Measurements from ENCODE around the gene ITGA11. TPM values are rescaled to one million over a fixed set of nuclear protein-coding genes. Genes with fewer than 3 reads are reported as not detected.

The ITGA11 gene
- total RNA-seq, 4 donors from 2014 or later, result 2.5 to 8.4 (median 5.6) TPM

DNA sequence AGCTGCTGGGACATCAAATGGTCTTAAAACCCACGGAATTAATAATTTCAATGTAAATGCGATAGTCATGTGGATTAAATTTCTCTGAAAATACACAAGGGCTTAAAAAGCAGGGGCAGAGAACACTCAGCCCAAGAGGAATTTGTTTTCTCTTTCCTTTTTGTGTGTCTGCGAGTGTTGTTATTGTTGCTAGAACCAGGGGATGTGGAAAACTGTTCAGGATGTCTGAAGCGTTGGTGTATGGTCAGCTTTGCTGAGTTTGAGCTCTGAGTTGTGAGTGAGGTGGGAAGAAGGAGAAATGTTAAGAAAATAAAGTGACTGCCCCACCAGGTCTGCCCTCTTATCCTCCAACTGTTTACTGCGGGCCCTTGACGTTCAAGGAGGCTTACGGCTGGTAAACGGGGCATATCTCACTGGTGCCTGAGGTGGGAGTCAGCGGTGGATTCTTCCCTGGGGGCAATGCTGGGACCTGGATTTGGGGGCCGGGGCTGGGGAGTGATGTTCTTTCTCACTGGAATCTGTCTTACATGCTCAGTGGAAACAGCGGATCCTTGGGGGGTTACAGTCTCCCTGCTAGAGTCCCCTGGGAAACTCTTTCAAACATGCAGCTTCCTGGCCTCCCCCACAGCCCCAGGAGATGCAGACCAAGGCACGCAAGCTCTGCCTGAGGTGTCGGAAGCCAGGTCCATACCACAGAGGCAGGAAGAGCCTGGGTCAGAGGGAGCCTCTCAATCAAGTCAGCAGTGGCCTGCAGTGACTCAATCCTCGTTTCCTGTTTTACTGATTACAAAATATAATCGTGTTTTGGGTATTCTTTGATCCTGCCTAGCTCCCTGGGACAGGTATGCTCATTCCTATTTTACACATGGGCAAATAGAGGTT lies 41.8 kb downstream of the ITGA11 start:
- TF ChIP-seq, protein P1, sequence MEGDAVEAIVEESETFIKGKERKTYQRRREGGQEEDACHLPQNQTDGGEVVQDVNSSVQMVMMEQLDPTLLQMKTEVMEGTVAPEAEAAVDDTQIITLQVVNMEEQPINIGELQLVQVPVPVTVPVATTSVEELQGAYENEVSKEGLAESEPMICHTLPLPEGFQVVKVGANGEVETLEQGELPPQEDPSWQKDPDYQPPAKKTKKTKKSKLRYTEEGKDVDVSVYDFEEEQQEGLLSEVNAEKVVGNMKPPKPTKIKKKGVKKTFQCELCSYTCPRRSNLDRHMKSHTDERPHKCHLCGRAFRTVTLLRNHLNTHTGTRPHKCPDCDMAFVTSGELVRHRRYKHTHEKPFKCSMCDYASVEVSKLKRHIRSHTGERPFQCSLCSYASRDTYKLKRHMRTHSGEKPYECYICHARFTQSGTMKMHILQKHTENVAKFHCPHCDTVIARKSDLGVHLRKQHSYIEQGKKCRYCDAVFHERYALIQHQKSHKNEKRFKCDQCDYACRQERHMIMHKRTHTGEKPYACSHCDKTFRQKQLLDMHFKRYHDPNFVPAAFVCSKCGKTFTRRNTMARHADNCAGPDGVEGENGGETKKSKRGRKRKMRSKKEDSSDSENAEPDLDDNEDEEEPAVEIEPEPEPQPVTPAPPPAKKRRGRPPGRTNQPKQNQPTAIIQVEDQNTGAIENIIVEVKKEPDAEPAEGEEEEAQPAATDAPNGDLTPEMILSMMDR (IDR thresholded peaks at IDR 0.05; ENCODE audit: low read depth), result no peak

- TF ChIP-seq, protein P1 (IDR thresholded peaks at IDR 0.05; ENCODE audit: low read depth), result no peak
Observed at GRCh38 chr15:68389041-68389930, 42.7 kb downstream of the ITGA11 start.

DNA sequence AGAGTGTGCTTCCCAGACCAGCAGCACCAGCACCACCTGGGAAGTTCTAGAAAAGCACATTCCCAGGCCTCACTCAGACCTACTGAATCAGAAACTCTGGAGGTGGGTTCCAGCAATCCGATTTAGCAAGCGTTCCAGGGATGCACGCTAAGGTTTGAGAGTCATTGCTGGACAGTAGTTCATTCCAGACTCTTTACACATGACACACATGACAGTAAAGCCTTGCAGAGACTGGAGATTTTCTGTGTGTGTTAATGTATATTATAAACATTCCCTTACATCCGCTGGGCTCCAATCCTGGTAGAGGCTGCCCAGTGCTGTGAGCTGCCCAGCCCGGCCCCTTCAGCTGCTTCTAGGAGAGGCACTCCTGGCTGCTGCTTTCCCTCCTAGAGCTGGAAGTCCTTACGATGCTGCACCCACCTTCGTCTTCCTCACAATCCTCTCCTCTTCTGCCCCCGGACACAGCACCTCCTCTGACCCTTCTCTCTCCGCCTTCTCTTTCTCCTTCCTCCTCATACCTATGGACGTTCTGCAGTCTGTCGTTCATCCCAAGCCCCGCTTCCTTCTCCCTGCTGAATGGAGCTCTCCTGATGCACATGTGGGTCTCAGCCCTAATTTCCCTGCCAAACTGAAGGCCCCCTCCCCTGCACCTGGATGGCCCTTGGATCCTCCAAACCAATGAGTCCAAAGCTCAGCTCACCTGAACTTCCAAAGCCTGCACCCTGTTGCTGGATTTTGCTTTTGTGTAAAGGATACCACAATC lies 44.4 kb downstream of the ITGA11 start:
- TF ChIP-seq, protein P1 (IDR thresholded peaks at IDR 0.05; ENCODE audit: low read depth), result no peak

- TF ChIP-seq, protein P1 (IDR thresholded peaks at IDR 0.05; ENCODE audit: low read depth), result no peak
Observed at GRCh38 chr15:68386587-68387288, 45.2 kb downstream of the ITGA11 start.

- TF ChIP-seq, protein P1 (IDR thresholded peaks at IDR 0.05; ENCODE audit: low read depth), result no peak
Observed at GRCh38 chr15:68385671-68386586, 46.0 kb downstream of the ITGA11 start.

GRCh38 chr15:68385240-68385561 lies 46.8 kb downstream of the ITGA11 start:
- TF ChIP-seq, protein P1 (IDR thresholded peaks at IDR 0.05; ENCODE audit: low read depth), result no peak
